ENCODE results near the gene DLG2. TPM values are rescaled to one million over a fixed set of nuclear protein-coding genes. Genes with fewer than 3 reads are reported as not detected.

DLG2 gene
- total RNA-seq, 1 donor from 2014 or later: 0.17 TPM

GRCh38 chr11:85541683-85542082 is 85.5 kb downstream of the DLG2 start:
- no peak for DNase-seq (ENCODE audit: low read depth)
- no peak overlapping the region for H3K4me3 ChIP-seq (ENCODE audit: low read depth, low read length)
- TF ChIP-seq CTCF (conservative IDR thresholded peaks at IDR 0.05; ENCODE audit: low read depth, low read length): no peak

DNA sequence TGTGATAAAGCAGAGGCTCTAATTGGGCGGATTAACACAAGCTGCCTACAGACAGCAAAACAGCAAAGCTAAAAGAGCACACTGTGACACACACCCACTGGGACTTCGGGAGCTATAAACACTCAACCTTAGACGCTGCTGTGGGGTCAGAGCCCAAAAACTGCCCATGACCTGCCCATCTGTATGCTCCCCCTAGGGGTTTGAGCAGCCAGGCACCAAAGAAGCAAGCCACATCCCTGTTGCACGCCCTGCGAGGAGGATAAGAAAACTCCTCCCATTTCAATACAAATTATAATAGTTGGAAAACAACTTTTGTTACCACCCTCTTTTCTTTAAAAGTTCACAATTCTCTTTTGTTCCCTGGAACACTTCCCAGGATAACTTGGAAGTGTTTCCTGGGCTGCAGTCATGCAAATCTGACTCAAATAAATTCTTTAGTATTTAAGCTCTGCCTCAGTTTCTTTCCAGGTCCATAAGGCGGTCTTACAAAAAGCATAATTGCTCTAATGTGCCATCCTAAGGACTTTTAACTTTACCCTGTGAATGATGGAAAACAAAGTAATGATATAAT is 86.4 kb downstream of the DLG2 start:
- no peak for DNase-seq (ENCODE audit: low read depth)
- TF ChIP-seq CTCF (conservative IDR thresholded peaks at IDR 0.05; ENCODE audit: low read depth, low read length): no peak
- H3K4me3 ChIP-seq (ENCODE audit: low read depth, low read length): no peak overlapping the region

DNA sequence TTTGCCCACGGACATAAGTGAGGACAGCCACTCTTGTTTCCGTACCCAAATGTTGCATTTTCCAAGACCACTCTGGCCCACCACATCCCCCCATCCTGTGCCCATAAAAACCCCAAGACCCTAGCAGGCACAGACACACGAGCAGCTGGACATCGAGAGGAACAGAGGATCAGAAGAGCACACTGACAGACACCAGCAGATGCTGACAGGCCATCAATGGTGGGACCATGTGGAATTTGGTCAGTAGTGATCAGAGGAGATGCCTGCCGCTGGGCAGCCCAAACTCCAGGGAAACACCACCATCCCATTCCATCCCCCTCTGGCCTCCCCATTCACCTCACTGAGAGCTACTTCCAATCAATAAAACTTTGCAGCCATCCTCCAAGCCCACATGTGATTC is 87.0 kb downstream of the DLG2 start:
- H3K4me3 ChIP-seq (ENCODE audit: low read depth, low read length): no peak overlapping the region
- TF ChIP-seq CTCF (conservative IDR thresholded peaks at IDR 0.05; ENCODE audit: low read depth, low read length): no peak
- no peak for DNase-seq (ENCODE audit: low read depth)

- TF ChIP-seq CTCF (conservative IDR thresholded peaks at IDR 0.05; ENCODE audit: low read depth, low read length): no peak
- H3K4me3 ChIP-seq (ENCODE audit: low read depth, low read length): no peak overlapping the region
- no peak for DNase-seq (ENCODE audit: low read depth)
Observed at GRCh38 chr11:85539740-85540139, 87.4 kb downstream of the DLG2 start.

- DNase-seq (ENCODE audit: low read depth): no peak
- H3K4me3 ChIP-seq (ENCODE audit: low read depth, low read length): no peak overlapping the region
- TF ChIP-seq CTCF (conservative IDR thresholded peaks at IDR 0.05; ENCODE audit: low read depth, low read length): no peak
Observed at GRCh38 chr11:85539029-85539689, 88.0 kb downstream of the DLG2 start.

- no peak overlapping the region for H3K4me3 ChIP-seq (ENCODE audit: low read depth, low read length)
- no peak for TF ChIP-seq CTCF (conservative IDR thresholded peaks at IDR 0.05; ENCODE audit: low read depth, low read length)
- DNase-seq (ENCODE audit: low read depth): no peak
Observed at GRCh38 chr11:85536438-85536837, 90.7 kb downstream of the DLG2 start.

GRCh38 chr11:85534806-85535205 is 92.3 kb downstream of the DLG2 start:
- DNase-seq (ENCODE audit: low read depth): no peak
- TF ChIP-seq CTCF (conservative IDR thresholded peaks at IDR 0.05; ENCODE audit: low read depth, low read length): no peak
- no peak overlapping the region for H3K4me3 ChIP-seq (ENCODE audit: low read depth, low read length)

All from epithelial cell of proximal tubule (primary cell).